ENCODE measurements around the gene INPP4B.

Gene INPP4B

GRCh38 chr4:141999446-142000143 lies 846.5 kb downstream of the INPP4B start:
- no peak overlapping the region for H3K4me3 ChIP-seq (replicated peaks; ENCODE audit: low read depth, low read length)
- TF ChIP-seq, protein P1, sequence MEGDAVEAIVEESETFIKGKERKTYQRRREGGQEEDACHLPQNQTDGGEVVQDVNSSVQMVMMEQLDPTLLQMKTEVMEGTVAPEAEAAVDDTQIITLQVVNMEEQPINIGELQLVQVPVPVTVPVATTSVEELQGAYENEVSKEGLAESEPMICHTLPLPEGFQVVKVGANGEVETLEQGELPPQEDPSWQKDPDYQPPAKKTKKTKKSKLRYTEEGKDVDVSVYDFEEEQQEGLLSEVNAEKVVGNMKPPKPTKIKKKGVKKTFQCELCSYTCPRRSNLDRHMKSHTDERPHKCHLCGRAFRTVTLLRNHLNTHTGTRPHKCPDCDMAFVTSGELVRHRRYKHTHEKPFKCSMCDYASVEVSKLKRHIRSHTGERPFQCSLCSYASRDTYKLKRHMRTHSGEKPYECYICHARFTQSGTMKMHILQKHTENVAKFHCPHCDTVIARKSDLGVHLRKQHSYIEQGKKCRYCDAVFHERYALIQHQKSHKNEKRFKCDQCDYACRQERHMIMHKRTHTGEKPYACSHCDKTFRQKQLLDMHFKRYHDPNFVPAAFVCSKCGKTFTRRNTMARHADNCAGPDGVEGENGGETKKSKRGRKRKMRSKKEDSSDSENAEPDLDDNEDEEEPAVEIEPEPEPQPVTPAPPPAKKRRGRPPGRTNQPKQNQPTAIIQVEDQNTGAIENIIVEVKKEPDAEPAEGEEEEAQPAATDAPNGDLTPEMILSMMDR (IDR thresholded peaks at IDR 0.05; ENCODE audit: insufficient read depth, low read length, poor library complexity, severe bottlenecking) = no peak
- no peak for DNase-seq (ENCODE audit: extremely low read depth, insufficient read length)

GRCh38 chr4:141995056-141995455 lies 851.0 kb downstream of the INPP4B start:
- H3K27me3 ChIP-seq (replicated peaks; ENCODE audit: control insufficient read depth, insufficient read depth, low read length) = no peaks in the 10 kb centered on the region

More at GRCh38 chr4:141999446-142000143, 846.5 kb downstream of the INPP4B start:
- Histone ChIP-seq H3K36me3 (ENCODE audit: control insufficient read depth, insufficient read depth, low read length) (no peaks in the 10 kb centered on the region), H3K27me3 (replicated peaks; ENCODE audit: control insufficient read depth, insufficient read depth, low read length) (no peaks in the 10 kb centered on the region)

GRCh38 chr4:141977433-141977832 lies 868.7 kb downstream of the INPP4B start:
- DNase-seq (ENCODE audit: extremely low read depth, insufficient read length) = no peak
- H3K36me3 ChIP-seq (ENCODE audit: control insufficient read depth, insufficient read depth, low read length) = no peaks in the 10 kb centered on the region
- H3K27me3 ChIP-seq (replicated peaks; ENCODE audit: control insufficient read depth, insufficient read depth, low read length) = no peaks in the 10 kb centered on the region
- no peak overlapping the region for H3K4me3 ChIP-seq (replicated peaks; ENCODE audit: low read depth, low read length)
- TF ChIP-seq, protein P1 (IDR thresholded peaks at IDR 0.05; ENCODE audit: insufficient read depth, low read length, poor library complexity, severe bottlenecking) = no peak

More at GRCh38 chr4:141995056-141995455, 851.0 kb downstream of the INPP4B start:
- H3K36me3 ChIP-seq (ENCODE audit: control insufficient read depth, insufficient read depth, low read length) = no peaks in the 10 kb centered on the region
- TF ChIP-seq, protein P1 (IDR thresholded peaks at IDR 0.05; ENCODE audit: insufficient read depth, low read length, poor library complexity, severe bottlenecking) = no peak
- no peak overlapping the region for H3K4me3 ChIP-seq (replicated peaks; ENCODE audit: low read depth, low read length)
- DNase-seq (ENCODE audit: extremely low read depth, insufficient read length) = no peak
